IMR-90 (cell line): ENCODE results near the gene APOBEC3F. TPM values are rescaled to one million over a fixed set of nuclear protein-coding genes. Genes with fewer than 3 reads are reported as not detected.
"Not testable (repeated sequence)": the region's sequence is repeated elsewhere in the genome, so short reads cannot be mapped to it uniquely, and the experiment has no call there.

ENCODE experiments used
- ATAC-seq: fragments of 200-7000 bp; cut with Tn5 transposase; 2 replicates; pipeline ENCODE4 v1.9.1; 2020; ENCODE audit warnings: low read depth, mild to moderate bottlenecking, moderate library complexity
- BruUV-seq: library from RNA; stranded (reverse); fragments of 400-500 nt; replicated peaks from 2 replicates; lab custom pipeline; 2021; lab: Mats Ljungman, UMichigan
- CTCF ChIA-PET: fragments of 300-600 bp; formaldehyde crosslinking; extraction: SDS; loops from one replicate; lab custom pipeline; 2021; ENCODE audit warnings: antibody characterized with exemption; lab: Yijun Ruan, JAX
- POLR2A ChIA-PET: fragments of 300-600 bp; sonication (Branson Sonifier 250); formaldehyde crosslinking; loops from one replicate; lab custom pipeline; 2022; ENCODE audit warnings: antibody characterized with exemption; ENCODE audit not compliant: unreplicated experiment; lab: Charles Lee
- DNase-seq: peaks from one replicate; pipeline ENCODE4 v3.0.0; 2013
- H2AFZ ChIP-seq: replicated peaks from 2 replicates; pipeline ENCODE3; 2013; ENCODE audit warnings: low read length, mild to moderate bottlenecking; ENCODE audit not compliant: poor library complexity
- H2AK5ac ChIP-seq: 2 replicates; pipeline ENCODE4 v1.6.1; 2013; ENCODE audit warnings: low read depth, low read length, inconsistent platforms
- H2AK9ac ChIP-seq: replicated peaks from 2 replicates; pipeline ENCODE3; 2013; ENCODE audit warnings: mild to moderate bottlenecking, low read depth, low read length, moderate library complexity; ENCODE audit not compliant: poor library complexity
- H2BK120ac ChIP-seq: 2 replicates; pipeline ENCODE4 v1.6.1; 2013; ENCODE audit warnings: low read depth, low read length, inconsistent platforms
- H2BK15ac ChIP-seq: 3 replicates; pipeline ENCODE4 v1.6.1; 2013; ENCODE audit warnings: low read depth, low read length, inconsistent platforms
- H2BK20ac ChIP-seq: 2 replicates; pipeline ENCODE4 v1.6.1; 2013; ENCODE audit warnings: low read depth, mild to moderate bottlenecking, inconsistent platforms, low read length, moderate library complexity
- H2BK5ac ChIP-seq: 2 replicates; pipeline ENCODE4 v1.6.1; 2013; ENCODE audit warnings: mild to moderate bottlenecking, low read depth, low read length, inconsistent platforms; ENCODE audit not compliant: poor library complexity, severe bottlenecking
- H3K14ac ChIP-seq: replicated peaks from 2 replicates; pipeline ENCODE4 v1.6.1; 2013; ENCODE audit warnings: low read depth, low read length, inconsistent platforms
- H3K18ac ChIP-seq: 2 replicates; pipeline ENCODE4 v1.6.1; 2013; ENCODE audit warnings: low read depth, low read length, control low read depth
- H3K23ac ChIP-seq: 2 replicates; pipeline ENCODE4 v1.6.1; 2013; ENCODE audit warnings: low read depth, low read length, inconsistent platforms
- H3K27ac ChIP-seq: 2 replicates; pipeline ENCODE4 v1.5.1; 2013; ENCODE audit warnings: mild to moderate bottlenecking, control low read depth, low read length; ENCODE audit not compliant: insufficient read depth
- H3K27me3 ChIP-seq: 2 replicates; pipeline ENCODE4 v1.6.1; 2013; ENCODE audit warnings: low read length; ENCODE audit not compliant: control insufficient read depth, insufficient read depth
- H3K36me3 ChIP-seq: 2 replicates; pipeline ENCODE4 v1.6.1; 2013; ENCODE audit warnings: low read length, mixed read lengths; ENCODE audit not compliant: control insufficient read depth, insufficient read depth
- H3K4ac ChIP-seq: 2 replicates; pipeline ENCODE4 v1.6.1; 2013; ENCODE audit warnings: low read depth, low read length, inconsistent platforms
- H3K4me1 ChIP-seq: 2 replicates; pipeline ENCODE4 v1.6.1; 2013; ENCODE audit warnings: low read length, mixed read lengths; ENCODE audit not compliant: control insufficient read depth, insufficient read depth
- H3K4me2 ChIP-seq: 2 replicates; pipeline ENCODE4 v1.6.1; 2013; ENCODE audit warnings: low read depth, mild to moderate bottlenecking, control low read depth, low read length, moderate library complexity
- H3K4me3 ChIP-seq: 2 replicates; pipeline ENCODE4 v1.5.1; 2013; ENCODE audit warnings: low read depth, mild to moderate bottlenecking, control low read depth, low read length, moderate library complexity; ENCODE audit not compliant: insufficient read depth
- H3K56ac ChIP-seq: 2 replicates; pipeline ENCODE4 v1.6.1; 2013; ENCODE audit warnings: low read length, inconsistent platforms; ENCODE audit not compliant: insufficient read depth; ENCODE audit errors: extremely low read depth
- H3K79me1 ChIP-seq, 2 experiments: 2 replicates each; pipeline ENCODE4 v1.6.1; 2013; ENCODE audit warnings: low read length in 2 of 2, inconsistent platforms in 1 of 2, low read depth in 1 of 2
- H3K9ac ChIP-seq: 2 replicates; pipeline ENCODE4 v1.6.1; 2013; ENCODE audit warnings: low read depth, low read length, control low read depth
- H3K9me1 ChIP-seq: 2 replicates; pipeline ENCODE4 v1.6.1; 2013; ENCODE audit warnings: low read length, inconsistent platforms; ENCODE audit not compliant: insufficient read depth
- H3K9me3 ChIP-seq: 2 replicates; pipeline ENCODE4 v1.6.1; 2013; ENCODE audit warnings: low read length; ENCODE audit not compliant: control insufficient read depth, insufficient read depth
- H4K20me1 ChIP-seq: 2 replicates; pipeline ENCODE4 v1.6.1; 2013; ENCODE audit warnings: low read length, inconsistent platforms; ENCODE audit not compliant: insufficient read depth
- H4K5ac ChIP-seq: 2 replicates; pipeline ENCODE4 v1.6.1; 2013; ENCODE audit warnings: mild to moderate bottlenecking, low read depth, low read length, control low read depth
- H4K8ac ChIP-seq, 2 experiments: 2 replicates each; pipeline ENCODE4 v1.6.1; 2013; ENCODE audit warnings: low read depth in 2 of 2, low read length in 2 of 2, control low read depth in 1 of 2, inconsistent platforms in 1 of 2
- H4K91ac ChIP-seq: 2 replicates; pipeline ENCODE4 v1.6.1; 2013; ENCODE audit warnings: low read depth, low read length, inconsistent platforms; ENCODE audit not compliant: insufficient read depth
- WGBS, 2 experiments: methylation state at CpG; one replicate each; pipeline versions ENCODE4 v1.1.5 to v1.1.7; 2013; ENCODE audit warnings: missing lambda C conversion rate in 2 of 2; ENCODE audit not compliant: insufficient read length in 1 of 2; ENCODE audit errors: extremely low coverage in 2 of 2; 5-methylcytosine and 5-hydroxymethylcytosine counted together
- dilution Hi-C: fragments of 300-500 bp; cut with HindIII; formaldehyde crosslinking; loops from one replicate; pipeline ENCODE4 v1.14.3; 2018; ENCODE audit warnings: low sequenced_read_pairs; ENCODE audit not compliant: unreplicated experiment
- in situ Hi-C: fragments of 300-500 bp; cut with MboI; formaldehyde crosslinking; loops from 3 replicates; pipeline ENCODE4 v1.14.3; 2019; ENCODE audit warnings: low sequenced_read_pairs, inconsistent platforms, mixed read lengths
- intact Hi-C: fragments of 100-400 bp; cut with micrococcal nuclease; formaldehyde crosslinking; loops from 2 replicates; pipeline ENCODE4 v1.10.0; 2022
- polyA plus RNA-seq, 3 experiments: library from polyadenylated mRNA; depleted of rRNA; stranded (reverse); fragments of >200 nt; gene quantifications; 2 replicates each; pipeline ENCODE4 v1.2.3, GENCODE V29; 2012; ENCODE audit warnings: low replicate concordance in 1 of 3
- total RNA-seq: library from RNA; depleted of rRNA; stranded (reverse); fragments of >200 nt; gene quantifications from 2 replicates; pipeline ENCODE4 v1.2.3, GENCODE V29; 2012

The APOBEC3F gene
- total and polyA plus RNA-seq, 2 of the 4 experiments (the other 2 are of a cell fraction): 3.4 to 8.3 TPM

DNA sequence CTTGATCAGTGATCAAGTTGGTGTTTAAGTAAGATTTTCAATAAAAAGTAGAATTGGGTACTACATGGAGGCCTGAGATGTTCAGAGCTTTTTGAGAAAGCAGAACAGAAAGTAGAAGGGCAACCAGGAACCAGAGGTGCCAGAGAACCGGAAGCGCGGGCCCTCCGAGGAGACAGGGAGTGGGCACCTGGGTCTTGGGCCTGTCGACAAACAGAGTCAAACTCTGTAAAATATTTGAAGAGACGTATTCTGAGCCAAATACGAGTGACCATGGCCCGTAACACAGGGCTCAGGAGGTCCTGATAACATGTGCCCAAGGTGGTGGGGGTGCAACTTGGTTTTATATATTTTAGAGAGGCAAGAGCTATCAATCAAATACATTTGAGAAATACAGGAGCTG lies 23.2 kb downstream of the APOBEC3F start:
- H4K20me1 ChIP-seq, H2AK5ac ChIP-seq, H3K4me2 ChIP-seq, H3K4me1 ChIP-seq, DNase-seq, H2AFZ ChIP-seq, H3K4ac ChIP-seq, H3K9ac ChIP-seq, H3K9me3 ChIP-seq, H3K27ac ChIP-seq, BruUV-seq, POLR2A ChIA-PET, H3K18ac ChIP-seq, H4K91ac ChIP-seq, H3K9me1 ChIP-seq, H3K56ac ChIP-seq, H3K79me1 ChIP-seq, H3K14ac ChIP-seq, H2BK5ac ChIP-seq, ATAC-seq, H4K8ac ChIP-seq, in situ Hi-C loops, dilution Hi-C loops, H3K4me3 ChIP-seq, H2BK20ac ChIP-seq, H2BK15ac ChIP-seq, intact Hi-C loops, H2BK120ac ChIP-seq, H3K23ac ChIP-seq, CTCF ChIA-PET, H3K36me3 ChIP-seq, H4K5ac ChIP-seq, H2AK9ac ChIP-seq: not testable (repeated sequence)
- H3K27me3 ChIP-seq: peaks cover 37% of the 10 kb centered on the region
- WGBS, 2 experiments: 84% methylated on average over 3 of the region's 8 CpGs; no CpG with 5 or more reads in 1 of the 2 experiments

GRCh38 chr22:39066442-39067276 lies 26.0 kb downstream of the APOBEC3F start:
- H2AK9ac ChIP-seq, H4K8ac ChIP-seq, H4K5ac ChIP-seq, H3K18ac ChIP-seq, dilution Hi-C loops, H4K20me1 ChIP-seq, H3K4me2 ChIP-seq, H3K27ac ChIP-seq, BruUV-seq, H2AFZ ChIP-seq, intact Hi-C loops, H3K9ac ChIP-seq, H3K23ac ChIP-seq, H2AK5ac ChIP-seq, H3K4me1 ChIP-seq, H3K56ac ChIP-seq, H3K14ac ChIP-seq, CTCF ChIA-PET, ATAC-seq, H3K79me1 ChIP-seq, POLR2A ChIA-PET, H3K9me3 ChIP-seq, H4K91ac ChIP-seq, H2BK120ac ChIP-seq, H2BK5ac ChIP-seq, H3K4ac ChIP-seq, in situ Hi-C loops, H2BK15ac ChIP-seq, H3K9me1 ChIP-seq, DNase-seq, H2BK20ac ChIP-seq, H3K36me3 ChIP-seq, H3K4me3 ChIP-seq: not testable (repeated sequence)
- WGBS, 2 experiments: 85% methylated on average over 5 of the region's 9 CpGs; no CpG with 5 or more reads in 1 of the 2 experiments
- peaks cover 30% of the 10 kb centered on the region for H3K27me3 ChIP-seq
